Measurements from ENCODE around the gene PAX1. TPM values are rescaled to one million over a fixed set of nuclear protein-coding genes. Genes with fewer than 3 reads are reported as not detected.
A peak's percentile ranks its signal among the peaks of the same experiment; 100 is the strongest.

The PAX1 gene
- total RNA-seq, 1 donor from 2014 or later, result under 0.01 TPM

DNA sequence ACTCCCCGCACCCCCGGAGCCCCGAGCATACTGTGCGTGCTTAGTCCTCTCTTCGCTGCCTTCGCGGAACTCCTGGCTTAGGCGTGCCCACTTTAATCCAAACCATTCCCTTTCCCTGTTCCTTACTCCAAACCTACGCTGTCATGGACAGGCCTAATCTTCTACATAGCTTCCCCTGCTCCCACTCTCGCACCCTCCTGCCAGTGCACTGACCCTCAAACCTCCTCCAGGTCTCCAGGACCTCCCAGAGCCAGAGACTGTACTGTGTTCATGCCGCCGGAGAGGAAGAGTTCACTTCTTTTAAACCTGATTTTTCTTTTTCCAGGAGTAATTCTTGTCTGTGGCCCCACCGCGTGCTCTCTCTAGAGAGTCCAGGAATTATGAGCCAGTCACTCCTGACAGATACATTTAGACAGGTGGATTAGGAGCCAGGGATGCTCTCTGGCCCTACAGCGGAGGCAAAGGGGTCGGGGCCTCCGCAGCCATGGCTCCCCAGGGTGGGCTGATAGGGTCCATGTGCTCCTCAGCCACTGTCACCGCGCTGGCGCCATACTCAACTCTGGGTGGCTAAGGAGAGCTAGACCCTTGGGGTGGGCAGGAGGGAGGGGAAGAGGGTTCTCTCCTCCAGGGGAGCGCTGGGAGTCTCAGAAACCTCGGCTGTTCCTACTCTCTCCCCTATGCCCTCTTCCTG is 1.6 kb upstream of the PAX1 start:
- DNase-seq, result no peak

DNA sequence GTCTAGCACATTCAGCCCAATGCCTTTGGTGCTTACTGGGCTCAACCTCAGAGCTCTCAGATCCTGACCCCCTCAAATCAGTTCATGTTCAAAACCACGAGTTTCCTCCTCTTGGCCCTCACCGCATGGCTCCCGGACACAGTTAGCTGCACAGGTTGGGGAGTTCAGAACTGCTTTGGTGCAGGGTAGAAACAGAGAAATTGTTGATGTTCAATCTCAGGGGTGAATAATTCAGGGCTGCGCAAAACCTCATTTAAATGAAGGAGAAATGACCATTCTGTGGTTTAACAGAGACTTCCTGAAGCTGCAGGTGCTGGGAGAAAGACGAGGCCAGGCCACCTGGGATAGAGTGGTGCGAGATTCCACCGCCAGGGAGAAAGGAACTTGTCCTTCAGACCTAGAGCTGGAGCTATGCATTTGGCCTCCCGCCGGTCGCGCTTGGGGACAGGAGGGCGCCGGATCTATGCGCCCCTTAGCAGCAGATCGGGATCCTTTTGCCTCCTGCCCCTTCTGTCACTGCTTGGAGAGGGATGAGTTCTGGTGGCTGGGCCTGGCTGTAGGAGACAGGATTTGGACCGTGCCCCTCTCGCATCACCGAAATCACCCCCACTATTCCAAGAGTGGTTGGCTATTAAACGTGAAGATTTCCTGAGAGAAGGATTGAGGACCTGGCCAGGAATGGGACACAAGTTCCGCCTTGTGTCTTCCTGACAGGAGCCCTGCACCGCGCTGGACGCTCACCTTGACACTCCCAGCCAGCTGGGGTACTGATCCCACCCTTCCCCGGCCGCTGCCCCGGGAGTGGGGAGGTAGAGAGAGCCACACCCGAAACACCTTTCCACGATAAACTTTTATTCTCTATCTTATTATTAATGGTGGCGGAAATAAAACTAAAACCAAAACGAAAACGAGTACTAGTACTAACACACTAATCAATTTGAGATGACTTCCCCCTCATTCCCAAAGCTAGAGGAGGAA is 767 bp upstream of the PAX1 start:
- DNase-seq, result no peak

DNA sequence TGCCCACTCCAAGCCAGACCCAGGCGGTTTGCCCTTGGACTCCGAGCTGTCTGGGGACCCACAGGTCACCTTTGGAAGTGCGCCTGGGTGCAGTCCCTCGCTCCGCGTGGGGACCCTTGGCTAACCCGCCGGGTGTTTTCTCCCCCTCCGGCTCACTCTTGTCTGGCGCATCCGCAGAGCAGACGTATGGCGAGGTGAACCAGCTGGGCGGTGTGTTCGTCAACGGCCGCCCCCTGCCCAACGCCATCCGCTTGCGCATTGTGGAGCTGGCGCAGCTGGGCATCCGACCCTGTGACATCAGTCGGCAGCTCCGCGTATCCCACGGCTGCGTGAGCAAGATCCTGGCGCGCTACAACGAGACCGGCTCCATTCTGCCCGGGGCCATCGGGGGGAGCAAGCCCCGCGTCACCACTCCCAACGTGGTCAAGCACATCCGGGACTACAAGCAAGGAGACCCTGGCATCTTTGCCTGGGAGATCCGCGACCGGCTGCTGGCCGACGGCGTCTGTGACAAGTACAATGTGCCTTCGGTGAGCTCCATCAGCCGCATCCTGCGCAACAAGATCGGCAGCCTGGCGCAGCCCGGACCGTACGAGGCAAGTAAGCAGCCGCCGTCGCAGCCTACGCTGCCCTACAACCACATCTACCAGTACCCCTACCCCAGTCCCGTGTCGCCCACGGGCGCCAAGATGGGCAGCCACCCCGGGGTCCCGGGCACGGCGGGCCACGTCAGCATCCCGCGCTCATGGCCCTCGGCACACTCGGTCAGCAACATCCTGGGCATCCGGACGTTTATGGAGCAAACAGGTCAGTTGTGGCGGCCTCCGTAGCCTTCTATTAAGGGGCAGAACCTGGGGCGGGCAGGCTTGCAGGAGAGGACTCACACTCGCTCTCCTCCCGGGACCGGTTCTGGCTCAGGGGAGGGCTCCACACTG is 1.1 kb downstream of the PAX1 start:
- DNase-seq, result no peak

DNA sequence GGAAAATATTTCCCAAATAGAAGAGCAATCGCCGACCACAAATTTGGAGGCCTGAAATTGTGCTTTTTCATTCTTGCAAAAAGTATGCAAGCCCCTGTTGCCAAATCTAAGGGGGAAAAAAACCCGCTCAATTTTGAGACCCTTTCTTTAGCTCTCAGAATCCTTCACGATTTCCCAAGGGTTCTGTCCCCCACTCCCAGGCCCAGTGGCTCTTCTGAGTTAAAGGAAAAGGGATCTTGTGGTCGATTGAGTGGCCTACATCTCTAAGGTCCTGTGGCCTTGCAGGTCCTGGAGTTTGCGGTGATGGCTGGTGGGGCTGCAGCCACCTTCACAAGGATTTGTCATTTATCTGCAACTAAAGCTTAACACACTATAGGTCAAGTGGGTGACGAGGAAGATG is 1.8 kb downstream of the PAX1 start:
- DNase-seq, result no peak

DNA sequence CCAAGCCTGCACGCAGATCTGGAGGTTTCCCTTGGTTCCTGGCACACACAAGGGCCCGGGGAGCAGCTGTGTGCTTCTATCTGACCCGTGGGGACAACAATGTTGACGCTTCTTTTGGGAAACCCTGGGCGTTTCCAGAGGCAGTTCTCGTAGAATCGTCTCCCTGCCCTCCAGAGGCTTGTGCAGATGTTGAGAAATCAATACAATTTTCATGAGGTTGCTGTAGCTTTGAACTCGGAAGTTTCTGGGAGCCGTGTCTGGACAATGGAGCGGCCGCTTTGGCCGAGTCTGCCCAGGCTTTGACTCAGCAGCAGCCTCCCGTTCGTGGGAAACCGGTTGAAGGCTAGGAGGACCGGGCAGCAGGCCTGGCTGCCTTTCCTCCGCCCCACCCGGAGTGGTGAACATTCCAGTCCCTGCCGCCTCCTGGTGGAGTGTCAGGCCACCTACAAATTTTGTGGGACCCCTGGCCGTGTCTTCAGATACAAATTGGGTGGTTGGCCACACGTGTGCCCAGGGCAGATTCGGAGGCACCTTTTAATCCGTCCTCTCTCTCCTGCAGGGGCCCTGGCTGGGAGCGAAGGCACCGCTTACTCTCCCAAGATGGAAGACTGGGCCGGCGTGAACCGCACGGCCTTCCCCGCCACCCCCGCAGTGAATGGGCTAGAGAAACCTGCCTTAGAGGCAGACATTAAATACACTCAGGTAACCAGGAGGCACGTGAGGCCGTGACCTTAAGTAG is 2.7 kb downstream of the PAX1 start:
- no peak for DNase-seq

DNA sequence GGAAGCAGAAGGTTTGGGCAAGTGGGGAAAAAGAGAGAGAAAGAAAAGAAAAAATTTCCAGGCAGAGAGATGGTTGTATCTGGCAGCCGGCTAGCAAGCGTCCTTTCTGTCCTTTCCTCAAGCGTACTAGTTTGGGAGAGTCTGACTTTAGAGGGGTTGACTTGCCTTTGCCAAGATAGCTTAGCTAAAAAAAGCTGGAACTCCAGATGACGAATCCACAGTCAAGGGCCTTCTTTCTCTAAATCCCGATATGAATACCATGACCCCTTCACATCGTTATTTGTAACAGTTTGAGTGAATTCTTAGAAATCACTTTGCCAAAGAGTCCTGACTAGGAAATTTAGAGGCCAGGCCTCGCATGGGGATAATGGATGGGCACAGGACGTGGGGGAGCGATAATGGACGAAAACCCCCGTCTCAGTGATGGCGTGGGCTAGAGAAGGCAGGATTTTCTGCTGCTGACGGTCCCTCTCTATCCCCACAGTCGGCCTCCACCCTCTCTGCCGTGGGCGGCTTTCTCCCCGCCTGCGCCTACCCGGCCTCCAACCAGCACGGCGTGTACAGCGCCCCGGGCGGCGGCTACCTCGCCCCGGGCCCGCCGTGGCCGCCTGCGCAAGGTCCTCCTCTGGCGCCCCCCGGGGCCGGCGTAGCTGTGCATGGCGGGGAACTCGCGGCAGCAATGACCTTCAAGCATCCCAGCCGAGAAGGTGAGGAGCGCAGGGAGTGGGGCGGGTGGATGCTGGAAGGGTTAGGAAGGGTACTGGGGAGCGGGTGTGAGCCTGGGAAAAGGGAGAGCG is 3.5 kb downstream of the PAX1 start:
- no peak for DNase-seq

DNA sequence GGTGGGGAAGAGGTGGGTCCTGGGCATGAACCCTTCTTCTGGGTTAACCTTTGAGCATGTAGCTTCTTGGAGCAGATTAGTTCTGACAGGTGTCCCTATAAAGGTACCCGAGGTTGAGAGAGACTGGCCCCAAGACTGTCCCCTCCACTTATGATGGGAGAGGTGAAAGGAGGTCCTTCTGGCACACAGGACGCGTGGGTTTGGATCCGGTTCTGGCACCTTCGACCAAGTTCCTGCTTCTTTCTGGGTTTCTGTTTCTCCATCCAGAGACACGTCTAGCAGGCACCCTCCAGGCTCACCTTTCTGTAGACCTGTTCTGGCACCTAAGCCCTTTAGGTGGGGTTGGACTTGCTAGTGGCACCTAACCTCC is 4.1 kb downstream of the PAX1 start:
- no peak for DNase-seq

DNA sequence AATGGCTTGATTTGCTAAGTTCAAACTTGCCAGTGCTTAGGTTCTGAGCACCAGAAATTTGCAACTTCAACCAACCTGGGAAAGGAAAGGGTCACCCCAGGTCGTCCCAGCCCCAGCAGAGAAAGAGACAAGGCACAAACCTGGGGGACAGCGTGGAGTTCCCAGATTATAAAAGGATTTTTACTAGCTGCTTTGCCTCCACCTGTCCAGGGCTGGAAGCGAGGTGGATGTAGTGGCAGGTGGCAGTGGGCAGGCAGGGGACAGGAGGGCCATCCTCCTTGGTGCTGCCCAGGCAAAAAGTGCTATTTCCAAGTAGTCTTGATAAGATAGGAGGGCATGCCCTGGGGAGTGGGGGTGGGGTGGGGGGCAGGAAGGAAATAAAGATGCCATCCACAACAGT is 4.9 kb downstream of the PAX1 start:
- no peak for DNase-seq

DNA sequence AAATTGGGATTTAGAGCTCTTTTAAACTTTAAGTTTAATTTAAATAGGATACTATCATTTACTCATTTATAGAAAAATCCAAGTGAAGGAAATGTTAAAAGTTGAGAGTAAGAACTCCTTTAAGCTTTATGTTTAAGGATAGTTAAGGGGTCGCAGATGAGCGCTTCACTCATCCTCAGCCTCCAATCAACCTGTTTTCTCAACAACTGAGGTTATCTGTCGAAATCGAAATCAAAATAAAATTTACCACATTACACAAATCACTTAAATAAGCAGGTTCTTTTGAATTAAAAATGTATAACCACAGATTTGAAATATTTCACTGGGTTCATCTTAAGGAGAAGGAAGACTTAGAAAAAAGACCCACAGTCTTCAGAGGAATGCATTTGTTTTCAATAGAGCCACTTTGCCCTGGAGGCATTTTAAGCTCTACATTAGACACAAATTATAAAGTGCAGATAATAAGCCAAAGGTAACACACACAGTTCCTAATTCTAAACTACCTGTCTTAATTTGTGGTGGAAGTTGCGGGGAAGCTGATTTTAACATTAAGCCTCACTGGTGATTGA is 5.5 kb downstream of the PAX1 start:
- no peak for DNase-seq

DNA sequence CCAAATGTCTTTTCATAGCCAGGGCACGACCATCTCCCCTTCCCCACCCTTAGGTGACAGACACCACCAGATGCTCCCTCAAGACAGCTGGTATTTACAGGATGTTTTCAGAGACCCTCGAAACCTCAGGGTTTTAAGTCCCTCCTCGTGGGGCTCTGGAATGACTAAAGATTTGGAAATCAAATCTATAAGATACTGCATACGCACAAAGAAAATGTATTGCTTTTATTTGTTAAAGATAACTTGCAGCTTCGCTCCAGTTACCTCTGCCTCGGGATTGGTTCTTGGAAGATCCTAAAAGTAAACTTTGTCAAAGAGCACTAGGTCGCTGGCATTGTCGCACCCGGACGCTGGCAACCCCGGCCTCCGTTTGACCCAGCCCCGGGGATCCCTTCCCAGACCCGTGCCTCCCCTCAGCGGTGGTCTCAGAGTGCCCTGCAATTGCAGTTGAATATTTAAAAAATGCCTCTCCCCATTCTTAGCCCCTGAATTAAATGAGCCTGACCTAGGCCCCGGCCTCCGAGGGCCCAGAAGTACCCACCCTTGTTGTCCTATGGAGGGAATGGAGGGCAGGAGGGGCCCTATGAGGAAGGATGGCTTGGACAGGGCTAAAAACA is 7.1 kb downstream of the PAX1 start:
- DNase-seq, result no peak

DNA sequence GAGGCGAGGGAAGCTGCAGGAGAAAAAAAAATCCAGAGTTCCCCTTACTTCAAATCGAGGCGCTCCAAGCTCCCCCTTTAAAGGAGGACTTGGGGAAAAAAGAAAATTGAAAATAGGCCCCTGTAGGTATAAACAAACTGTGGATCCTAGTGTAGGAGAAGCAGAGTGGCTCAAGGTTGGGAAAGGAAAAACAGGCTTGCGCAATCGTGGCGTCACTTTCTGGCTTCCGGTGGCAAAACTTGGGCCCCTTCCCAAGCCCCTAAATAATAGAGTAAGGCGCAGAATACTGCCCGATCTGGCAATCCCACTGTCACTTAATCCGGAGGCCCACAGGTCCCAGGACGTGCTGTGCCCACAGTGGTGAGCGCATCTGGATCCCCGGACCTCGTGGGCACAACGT is 8.0 kb downstream of the PAX1 start:
- DNase-seq, result no peak

DNA sequence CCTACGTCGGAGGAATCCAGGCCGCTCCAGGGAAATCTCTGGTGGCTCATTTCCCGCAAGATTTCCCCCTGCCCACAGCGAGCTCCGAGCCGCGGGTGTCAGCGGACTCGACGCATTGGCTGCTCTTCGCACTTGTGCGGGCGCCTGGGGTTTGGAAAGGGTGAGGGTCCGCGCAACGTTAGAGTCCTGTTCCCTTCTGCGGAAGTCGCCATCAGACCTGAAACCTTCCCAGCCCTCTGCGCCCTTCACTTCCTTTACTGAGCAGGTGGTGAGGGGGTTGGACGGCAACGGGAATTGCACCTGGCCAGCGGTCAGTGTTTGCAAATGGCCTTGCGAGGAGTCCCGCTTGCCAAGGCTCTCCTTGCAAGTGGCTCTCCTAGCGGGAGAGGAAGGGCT is 8.4 kb downstream of the PAX1 start:
- DNase-seq, result no peak

DNA sequence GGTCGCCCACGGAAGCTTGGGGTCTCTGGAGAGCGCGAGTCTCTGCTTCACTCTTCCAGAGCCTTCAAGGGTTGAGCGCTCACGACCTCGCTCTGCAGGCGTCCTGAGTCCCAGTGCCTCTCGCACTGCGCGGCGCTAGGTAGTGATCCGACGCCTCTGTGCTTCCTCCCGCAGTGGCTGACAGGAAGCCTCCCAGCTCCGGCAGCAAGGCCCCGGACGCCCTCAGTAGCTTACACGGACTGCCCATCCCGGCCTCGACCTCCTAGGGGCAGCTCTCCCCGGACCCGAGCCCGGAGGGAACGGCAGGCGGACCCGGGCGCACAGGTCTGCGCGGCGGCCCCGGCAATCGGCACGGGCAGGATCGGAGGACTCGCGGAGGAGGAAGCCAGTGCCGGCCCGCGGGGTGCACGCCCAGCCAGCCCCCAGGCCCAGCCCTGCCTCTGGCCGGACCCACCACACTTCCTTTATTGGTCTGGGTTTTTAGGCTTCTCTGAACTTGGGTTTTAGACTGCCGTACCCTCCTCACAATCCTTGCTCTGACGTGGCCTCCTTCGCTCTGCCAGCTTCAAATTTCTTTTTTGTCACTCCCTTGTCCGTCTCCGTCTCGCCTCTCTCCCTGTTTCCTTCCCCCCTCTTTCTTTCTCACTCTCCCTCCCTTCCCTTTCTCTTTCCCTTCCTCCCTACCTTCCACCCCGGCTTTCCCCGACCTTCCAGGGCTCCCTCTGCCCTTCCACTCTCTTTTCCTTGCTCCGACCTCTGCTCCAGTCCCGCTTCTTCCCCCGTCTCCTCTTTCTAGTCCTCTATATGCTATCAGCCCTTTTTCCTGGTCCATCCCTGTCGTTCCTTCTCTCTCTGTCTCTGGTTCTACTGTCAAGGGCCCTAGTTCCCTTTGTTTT is 9.1 kb downstream of the PAX1 start:
- no peak for DNase-seq

DNA sequence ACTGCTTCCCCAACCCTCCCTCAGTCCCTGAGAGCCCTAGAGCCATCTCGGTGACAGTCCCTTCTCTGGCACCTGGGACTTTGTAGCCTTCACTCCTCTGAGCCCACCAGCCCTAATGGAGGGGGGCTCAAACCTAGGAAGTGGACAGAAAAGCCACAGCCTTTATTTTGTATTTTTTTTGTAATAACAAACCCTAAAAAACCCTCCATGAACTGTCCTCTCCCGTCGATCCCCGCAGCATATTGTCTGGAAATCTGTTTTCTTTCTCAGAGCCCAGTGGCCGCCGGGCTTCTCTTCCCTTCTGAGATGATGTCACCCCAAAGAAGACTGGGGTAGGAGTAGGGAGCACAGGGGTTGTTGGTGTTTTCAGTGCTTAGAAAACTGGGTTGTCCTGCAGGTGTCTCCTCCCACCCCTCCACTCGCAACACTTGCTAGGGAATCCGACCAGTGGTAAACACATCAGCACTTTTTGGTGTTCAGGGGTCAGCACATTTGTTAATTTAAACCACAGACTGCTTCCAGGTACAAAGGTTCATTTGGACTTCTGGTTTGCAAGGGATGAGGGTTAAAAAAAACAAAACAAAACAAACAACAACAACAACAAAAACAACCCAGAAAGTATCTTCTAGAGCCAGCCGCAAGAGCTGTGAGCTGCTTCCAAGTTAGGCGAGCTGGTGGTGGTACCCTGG is 9.9 kb downstream of the PAX1 start:
- DNase-seq, result no peak

DNA sequence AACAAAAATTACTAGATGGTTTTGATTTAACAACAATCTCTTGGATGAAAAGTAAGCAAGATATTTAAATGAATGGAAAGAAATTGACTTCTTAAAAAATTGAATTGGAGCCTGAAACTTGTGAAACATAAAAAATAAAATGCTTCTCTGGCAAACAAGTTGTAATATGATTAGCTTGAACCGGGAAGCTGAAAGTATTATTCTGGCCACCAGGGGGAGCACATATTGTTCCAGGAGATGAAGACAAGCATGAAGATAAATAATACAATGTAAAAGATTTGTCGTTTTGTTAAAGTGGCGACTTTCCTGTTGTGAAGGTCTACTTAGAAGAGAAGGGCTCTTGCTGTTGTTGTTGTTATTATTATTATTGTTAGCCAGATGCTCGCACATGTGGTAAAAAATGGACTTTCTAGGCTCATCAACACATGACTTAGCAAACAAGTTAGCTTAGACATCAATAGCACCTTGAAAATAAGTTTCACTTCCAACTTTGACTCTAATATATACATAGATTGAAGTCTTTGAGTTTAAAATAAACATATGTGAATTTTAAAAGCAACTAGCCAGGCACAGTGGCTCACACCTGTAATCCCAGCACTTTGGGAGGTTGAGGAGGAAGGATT is 14.2 kb downstream of the PAX1 start:
- peak; percentile 24 for DNase-seq

DNA sequence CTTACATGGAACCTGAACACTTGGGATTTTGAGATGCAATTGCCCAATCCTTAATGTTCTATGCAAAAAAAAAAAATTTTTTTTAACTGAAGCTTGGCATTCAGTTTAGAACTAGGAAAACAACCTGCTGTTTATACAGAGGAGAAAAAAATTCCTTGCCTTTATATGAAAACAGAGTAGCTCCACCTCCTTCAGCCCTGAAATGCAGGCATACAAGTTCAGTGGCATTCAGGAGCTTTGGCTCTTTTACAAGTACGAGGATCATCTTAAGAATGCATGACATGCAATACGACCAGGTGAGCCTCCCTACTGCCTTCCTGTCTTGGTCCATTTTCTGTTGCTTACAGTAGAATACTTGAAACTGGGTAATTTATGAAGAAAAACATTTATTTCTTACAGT is 20.4 kb downstream of the PAX1 start:
- no peak for DNase-seq

DNA sequence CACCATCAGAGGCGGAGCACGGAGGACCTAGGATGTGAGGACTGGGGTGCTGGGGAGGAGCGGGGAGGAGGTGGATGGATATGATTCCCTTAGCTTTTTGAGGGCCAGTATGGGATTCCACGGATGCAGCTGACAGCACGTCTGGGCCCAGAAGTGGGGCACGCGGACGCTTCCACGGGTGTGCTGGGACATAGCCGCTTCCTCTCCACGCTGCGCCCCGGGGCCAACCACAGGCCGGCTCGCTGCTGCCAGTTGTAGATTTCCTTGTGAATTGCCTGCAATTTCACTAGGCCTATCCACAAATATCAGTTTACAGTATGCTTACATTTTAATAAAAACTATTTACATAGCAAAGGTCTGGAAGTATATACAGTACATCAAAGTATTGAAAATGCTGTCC is 23.9 kb downstream of the PAX1 start:
- no peak for DNase-seq

DNA sequence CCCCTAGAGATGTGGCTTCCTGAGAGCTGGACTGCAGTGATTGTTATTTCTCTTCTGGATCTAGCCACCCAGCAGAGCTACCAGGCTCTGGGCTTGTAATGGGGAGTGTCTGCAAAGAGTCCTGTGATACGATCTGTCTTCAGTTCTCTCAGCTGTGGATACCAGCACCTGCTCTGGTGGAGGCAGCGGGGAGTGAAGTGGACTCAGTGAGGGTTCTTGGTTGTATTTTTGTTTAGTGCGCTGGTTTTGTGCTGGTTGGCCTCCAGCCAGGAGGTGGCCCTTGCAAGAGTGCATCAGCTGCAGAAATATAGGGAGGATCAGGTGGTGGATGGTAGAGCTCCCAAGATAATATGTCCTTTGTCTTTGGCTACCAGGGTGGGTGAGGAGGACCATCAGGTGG is 33.7 kb downstream of the PAX1 start:
- no peak for DNase-seq
